Smooth muscle cell (in vitro differentiated cells): Measurements from ENCODE around the gene DDX56. TPM values are rescaled to one million over a fixed set of nuclear protein-coding genes. Genes with fewer than 3 reads are reported as not detected.

Experiments
- DNase-seq: peaks from one replicate; lab custom pipeline; 2025; ENCODE audit not compliant: unreplicated experiment; lab: John Stamatoyannopoulos, UW
- H2AFZ ChIP-seq: fragments of 200-600 bp; sonication (generic); 2 replicates; pipeline ENCODE4 v1.6.0; 2016; ENCODE audit warnings: antibody characterized with exemption, low read depth, mild to moderate bottlenecking
- H3F3A ChIP-seq: fragments of 200-600 bp; sonication (generic); 2 replicates; pipeline ENCODE4 v1.6.0; 2017; ENCODE audit warnings: antibody characterized with exemption, low read depth
- H3K27ac ChIP-seq: fragments of 200-600 bp; sonication (generic); 2 replicates; pipeline ENCODE4 v1.5.1; 2016; ENCODE audit warnings: low read depth, mild to moderate bottlenecking
- H3K27me3 ChIP-seq: fragments of 200-600 bp; sonication (generic); 2 replicates; pipeline ENCODE4 v1.6.1; 2016; ENCODE audit warnings: low read depth, mild to moderate bottlenecking
- H3K36me3 ChIP-seq: fragments of 200-600 bp; sonication (generic); 2 replicates; pipeline ENCODE4 v1.5.1; 2016; ENCODE audit warnings: low read depth
- H3K4me1 ChIP-seq: fragments of 200-600 bp; sonication (generic); 2 replicates; pipeline ENCODE4 v1.5.1; 2016; ENCODE audit warnings: low read depth
- H3K4me2 ChIP-seq: fragments of 200-600 bp; sonication (generic); 2 replicates; pipeline ENCODE4 v1.6.0; 2016; ENCODE audit warnings: mild to moderate bottlenecking
- H3K4me3 ChIP-seq: fragments of 200-600 bp; sonication (generic); 2 replicates; pipeline ENCODE4 v1.5.1; 2016; ENCODE audit warnings: mild to moderate bottlenecking
- H3K79me2 ChIP-seq: fragments of 200-600 bp; sonication (generic); 2 replicates; pipeline ENCODE4 v1.6.0; 2016; ENCODE audit warnings: low read depth, mild to moderate bottlenecking
- H3K9ac ChIP-seq: fragments of 200-600 bp; sonication (generic); 2 replicates; pipeline ENCODE4 v1.6.0; 2016; ENCODE audit warnings: low read depth
- H3K9me3 ChIP-seq: fragments of 200-600 bp; sonication (generic); replicated peaks from 2 replicates; pipeline ENCODE4 v1.5.1; 2016; ENCODE audit warnings: low read depth
- H4K20me1 ChIP-seq: fragments of 200-600 bp; sonication (generic); 2 replicates; pipeline ENCODE4 v1.6.0; 2016; ENCODE audit warnings: low read depth
- CTCF ChIP-seq: fragments of 200-600 bp; sonication (generic); IDR thresholded peaks from 2 replicates; pipeline ENCODE4 v1.5.1; 2017; ENCODE audit warnings: borderline replicate concordance, mild to moderate bottlenecking, antibody characterized with exemption; ENCODE audit not compliant: insufficient read depth, poor library complexity, severe bottlenecking
- WGBS: methylation state at CpG from one replicate; pipeline ENCODE4 v1.1.7; 2016; ENCODE audit warnings: low lambda C conversion rate; 5-methylcytosine and 5-hydroxymethylcytosine counted together
- polyA plus RNA-seq: library from polyadenylated mRNA; unstranded; fragments of >200 nt; fragmentation: Nextera tagmentation; extraction: Ambion mirVana; gene quantifications from 2 replicates; pipeline ENCODE4 v1.2.1, GENCODE V29; 2016
- total RNA-seq: library from RNA; depleted of rRNA; stranded (reverse); fragments of >200 nt; gene quantifications from 2 replicates; pipeline ENCODE4 v1.2.3, GENCODE V29; 2014

DDX56 gene
- total and polyA plus RNA-seq, 2 experiments from 2014 or later = 43.2 to 64.5 TPM

DNA sequence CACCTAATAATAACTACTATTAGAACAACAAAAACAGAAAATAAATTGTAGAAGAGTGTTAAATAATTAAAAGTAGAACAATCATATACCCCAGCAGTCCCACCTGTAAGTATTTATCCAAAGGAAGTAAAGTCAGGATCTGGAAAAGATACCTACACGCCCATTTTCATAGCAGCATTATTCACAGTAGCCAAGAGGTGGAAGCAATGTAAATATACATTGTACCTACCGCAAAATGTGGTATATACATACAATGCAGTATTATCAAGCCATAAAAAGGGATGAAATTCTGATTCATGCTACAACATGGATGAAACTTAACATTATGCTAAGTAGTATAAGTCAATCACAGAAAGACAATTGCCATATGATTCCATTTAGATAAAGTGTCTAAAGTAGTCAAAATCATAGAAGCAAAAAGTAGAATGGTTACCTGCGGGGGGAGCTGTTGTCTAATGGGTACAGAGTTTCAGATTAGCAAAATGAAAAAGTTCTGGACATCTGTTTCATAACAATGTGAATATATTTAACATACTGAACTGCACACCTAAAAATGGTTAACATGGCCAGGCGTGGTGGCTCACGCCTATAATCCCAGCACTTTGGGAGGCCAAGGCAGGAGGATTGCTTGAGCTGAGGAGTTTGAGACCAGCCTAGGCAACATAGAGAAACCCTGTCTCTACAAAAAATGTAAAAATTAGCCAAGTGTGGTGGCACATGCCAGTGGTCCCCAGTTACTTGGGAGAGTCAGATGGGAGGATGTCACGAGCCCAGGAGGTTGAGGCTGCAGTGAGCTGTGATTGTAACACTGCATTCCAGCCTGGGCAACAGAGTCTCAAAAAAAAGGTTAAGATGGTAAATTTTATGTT is 14.4 kb upstream of the DDX56 start:
- no peak overlapping the region for H3K27ac ChIP-seq
- no peaks in the 10 kb centered on the region for H3K27me3 ChIP-seq
- no peaks in the 10 kb centered on the region for H3K9me3 ChIP-seq
- H3F3A ChIP-seq = no peaks in the 10 kb centered on the region
- no peak overlapping the region for H3K9ac ChIP-seq
- no peak overlapping the region for H3K4me2 ChIP-seq
- no peaks in the 10 kb centered on the region for H3K79me2 ChIP-seq
- H4K20me1 ChIP-seq = no peaks in the 10 kb centered on the region
- H2AFZ ChIP-seq = no peak overlapping the region
- H3K4me1 ChIP-seq = no peaks in the 10 kb centered on the region
- no peak overlapping the region for H3K4me3 ChIP-seq
- TF ChIP-seq CTCF = peak; percentile 65
- WGBS = 60% methylated on average over 6 of the region's 6 CpGs
- DNase-seq = no peak
- H3K36me3 ChIP-seq = no peaks in the 10 kb centered on the region

DNA sequence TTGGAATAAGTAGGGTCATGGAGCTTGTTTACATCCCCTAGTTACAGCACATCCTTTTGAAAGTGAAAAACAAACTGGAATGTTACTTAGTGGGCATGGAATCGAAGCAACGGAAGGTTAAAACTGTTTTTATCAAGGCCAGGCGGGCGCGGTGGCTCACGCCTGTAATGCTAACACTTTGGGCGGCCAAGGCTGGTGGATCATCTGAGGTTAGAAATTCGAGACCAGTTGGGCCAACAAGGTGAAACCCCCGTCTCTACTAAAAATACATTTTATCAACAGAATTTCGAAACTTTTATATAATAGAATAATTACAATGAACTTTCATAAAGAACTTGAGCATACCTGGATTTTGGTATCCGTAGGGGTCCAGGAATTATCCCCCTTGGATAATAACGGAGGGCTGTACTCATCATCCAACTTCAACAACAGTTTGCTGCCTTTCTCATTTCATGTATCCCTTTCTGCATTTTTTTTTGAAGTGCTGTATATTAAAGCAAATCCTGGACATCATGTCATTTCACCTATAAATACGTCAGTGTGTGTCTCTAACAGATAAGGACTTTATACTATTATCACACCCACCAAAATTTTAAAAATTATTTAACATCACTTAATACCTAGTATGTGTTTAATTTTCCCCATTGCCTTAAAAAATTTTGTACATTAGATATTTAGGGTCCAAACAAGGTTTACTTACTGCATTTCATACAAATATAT is 9.6 kb upstream of the DDX56 start:
- DNase-seq = no peak
- 94% methylated on average over 13 of the region's 13 CpGs for WGBS
- peaks cover 16% of the 10 kb centered on the region for H3K79me2 ChIP-seq
- peaks cover 14% of the 10 kb centered on the region for H3K4me1 ChIP-seq
- no peaks in the 10 kb centered on the region for H3K27me3 ChIP-seq
- H3F3A ChIP-seq = no peaks in the 10 kb centered on the region
- no peak overlapping the region for H3K9ac ChIP-seq
- TF ChIP-seq CTCF = no peak
- H3K4me3 ChIP-seq = peak overlapping the region; percentile 71
- no peaks in the 10 kb centered on the region for H3K36me3 ChIP-seq
- no peak overlapping the region for H2AFZ ChIP-seq
- H3K4me2 ChIP-seq = peak overlapping the region; percentile 87
- peak overlapping the region; percentile 90 for H3K27ac ChIP-seq
- no peaks in the 10 kb centered on the region for H4K20me1 ChIP-seq
- no peaks in the 10 kb centered on the region for H3K9me3 ChIP-seq

DNA sequence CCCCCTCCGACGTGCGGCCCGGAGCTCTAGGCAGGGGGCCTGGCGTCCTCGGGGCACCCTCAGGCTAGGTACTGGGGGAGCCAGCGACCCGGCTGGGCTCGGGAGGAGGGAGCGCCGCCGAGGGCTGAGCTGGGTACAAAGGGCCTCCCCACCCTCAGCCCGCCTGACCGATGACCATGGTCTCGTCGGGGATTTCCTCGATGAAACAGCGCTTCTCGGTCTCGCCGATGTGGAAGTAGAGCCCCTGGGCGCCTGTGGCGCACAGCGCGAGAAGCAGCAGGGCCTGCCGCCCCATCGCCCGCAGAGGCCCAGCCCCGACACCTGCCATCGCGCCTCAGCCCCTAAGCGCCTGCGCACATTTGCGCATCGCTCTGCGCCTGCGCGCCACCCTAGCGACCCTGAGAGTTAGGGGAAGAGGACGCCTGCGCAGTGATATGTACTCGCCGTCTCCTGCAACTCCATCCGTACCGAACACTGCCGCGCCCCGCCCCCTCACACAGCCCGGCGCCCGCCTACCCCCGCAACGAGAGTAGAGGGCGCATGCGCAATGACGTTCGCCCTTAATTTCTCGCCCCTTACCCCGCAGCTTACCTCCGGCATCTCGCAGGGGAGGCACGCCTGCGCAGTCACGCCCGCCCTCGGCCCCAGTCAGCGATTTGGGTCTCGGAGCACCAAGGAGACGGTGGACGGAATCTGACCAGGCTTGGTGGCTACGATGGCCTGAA is 8.3 kb upstream of the DDX56 start, which contains the start of gene TMED4:
Gene TMED4 (minus strand): TSS at position 353 of the 725 bp plus-strand sequence. CDS start 25 bp downstream, at position 328.
- H3K9ac ChIP-seq = peak within 1 kb of the TSS; percentile 85
- no peaks in the 10 kb centered on the region for H3K27me3 ChIP-seq
- no peaks in the 10 kb centered on the region for H3K9me3 ChIP-seq
- H3K4me3 ChIP-seq = peak within 1 kb of the TSS; percentile 71
- no peaks in the 10 kb centered on the region for H3K36me3 ChIP-seq
- H3K79me2 ChIP-seq = peaks cover 16% of the 10 kb centered on the region
- peak within 1 kb of the TSS; percentile 96 for H2AFZ ChIP-seq
- H4K20me1 ChIP-seq = no peaks in the 10 kb centered on the region
- WGBS = under 1% methylated on average over 51 of the region's 71 CpGs
- H3F3A ChIP-seq = no peaks in the 10 kb centered on the region
- H3K4me2 ChIP-seq = peak within 1 kb of the TSS; percentile 92
- TF ChIP-seq CTCF = no peak
- DNase-seq = peak; percentile 99
- peaks cover 14% of the 10 kb centered on the region for H3K4me1 ChIP-seq
- H3K27ac ChIP-seq = peak within 1 kb of the TSS; percentile 90
